ENCODE measurements around the gene MS4A6A. TPM values are rescaled to one million over a fixed set of nuclear protein-coding genes. Genes with fewer than 3 reads are reported as not detected.

The MS4A6A gene
- total and polyA plus RNA-seq, 7 donors = 58.9 to 115 (median 80.0) TPM

- no peak for TF ChIP-seq EP300 (IDR thresholded peaks at IDR 0.05)
- TF ChIP-seq POLR2AphosphoS5 (IDR thresholded peaks at IDR 0.05) = no peak
- TF ChIP-seq CTCF (IDR thresholded peaks at IDR 0.05) = no peak
- no peak for TF ChIP-seq POLR2A (IDR thresholded peaks at IDR 0.05)
- WGBS, 2 donors = 90 to 91% methylated on average over 3 of the region's 3 CpGs
- no peaks in the 10 kb centered on the region for H3K27me3 ChIP-seq
- no peaks in the 10 kb centered on the region for H3K9me3 ChIP-seq
- H3K4me1 ChIP-seq = no peaks in the 10 kb centered on the region
- no peak for DNase-seq
- H3K27ac ChIP-seq = no peak overlapping the region
- no peak overlapping the region for H3K4me3 ChIP-seq
- intact Hi-C loops (cut with DNase I) = no loop called here
- H3K36me3 ChIP-seq = no peaks in the 10 kb centered on the region
Observed at GRCh38 chr11:60221181-60221580, 38.3 kb upstream of the MS4A6A start.

- DNase-seq = no peak
- 82 to 94% methylated on average over 1 of the region's 1 CpG for WGBS, 2 donors
- Histone ChIP-seq H3K9me3 (no peaks in the 10 kb centered on the region), H3K4me3 (no peak overlapping the region), H3K27ac (no peak overlapping the region), H3K36me3 (no peaks in the 10 kb centered on the region), H3K27me3 (no peaks in the 10 kb centered on the region), H3K4me1 (no peaks in the 10 kb centered on the region)
- TF ChIP-seq CTCF (IDR thresholded peaks at IDR 0.05) = no peak
- intact Hi-C loops (cut with DNase I) = no loop called here
Observed at GRCh38 chr11:60214386-60214785, 31.5 kb upstream of the MS4A6A start.

- H3K4me3 ChIP-seq = no peak overlapping the region
- intact Hi-C loops (cut with DNase I) = no loop called here
- no peak overlapping the region for H3K27ac ChIP-seq
- TF ChIP-seq EP300 (IDR thresholded peaks at IDR 0.05) (no peak), CTCF (IDR thresholded peaks at IDR 0.05) (no peak), POLR2AphosphoS5 (IDR thresholded peaks at IDR 0.05) (no peak), POLR2A (IDR thresholded peaks at IDR 0.05) (no peak)
- H3K36me3 ChIP-seq = no peaks in the 10 kb centered on the region
- H3K9me3 ChIP-seq = no peaks in the 10 kb centered on the region
- DNase-seq = no peak
- no peaks in the 10 kb centered on the region for H3K27me3 ChIP-seq
- 82 to 92% methylated on average over 4 of the region's 4 CpGs for WGBS, 2 donors
- no peaks in the 10 kb centered on the region for H3K4me1 ChIP-seq
Observed at GRCh38 chr11:60211206-60211605, 28.3 kb upstream of the MS4A6A start.

- H3K36me3 ChIP-seq = no peaks in the 10 kb centered on the region
- H3K9me3 ChIP-seq = no peaks in the 10 kb centered on the region
- no peaks in the 10 kb centered on the region for H3K4me1 ChIP-seq
- H3K4me3 ChIP-seq = no peak overlapping the region
- no peak overlapping the region for H3K27ac ChIP-seq
- no peak for TF ChIP-seq POLR2A (IDR thresholded peaks at IDR 0.05)
- TF ChIP-seq EP300 (IDR thresholded peaks at IDR 0.05) = no peak
- TF ChIP-seq POLR2AphosphoS5 (IDR thresholded peaks at IDR 0.05) = no peak
- no peak for TF ChIP-seq CTCF (IDR thresholded peaks at IDR 0.05)
- no peak for DNase-seq
- H3K27me3 ChIP-seq = no peaks in the 10 kb centered on the region
- intact Hi-C loops (cut with DNase I) = no loop called here
- WGBS, 2 donors = 76 to 85% methylated on average over 3 of the region's 3 CpGs
Observed at GRCh38 chr11:60209977-60210376, 27.1 kb upstream of the MS4A6A start.

- TF ChIP-seq POLR2AphosphoS5 (IDR thresholded peaks at IDR 0.05) = no peak
- no peak for TF ChIP-seq CTCF (IDR thresholded peaks at IDR 0.05)
- TF ChIP-seq EP300 (IDR thresholded peaks at IDR 0.05) = no peak
- TF ChIP-seq POLR2A (IDR thresholded peaks at IDR 0.05) = no peak
- H3K27ac ChIP-seq = no peak overlapping the region
- no peak overlapping the region for H3K4me3 ChIP-seq
- H3K4me1 ChIP-seq = no peaks in the 10 kb centered on the region
- H3K27me3 ChIP-seq = no peaks in the 10 kb centered on the region
- no peak for DNase-seq
- no peaks in the 10 kb centered on the region for H3K36me3 ChIP-seq
- 41 to 67% methylated on average over 1 of the region's 1 CpG for WGBS, 2 donors
- no peaks in the 10 kb centered on the region for H3K9me3 ChIP-seq
- intact Hi-C loops (cut with DNase I) = no loop called here
Observed at GRCh38 chr11:60208951-60209350, 26.1 kb upstream of the MS4A6A start.

Measured in sigmoid colon (tissue), 7 donors.